ENCODE results near the gene PTTG2.

DNA sequence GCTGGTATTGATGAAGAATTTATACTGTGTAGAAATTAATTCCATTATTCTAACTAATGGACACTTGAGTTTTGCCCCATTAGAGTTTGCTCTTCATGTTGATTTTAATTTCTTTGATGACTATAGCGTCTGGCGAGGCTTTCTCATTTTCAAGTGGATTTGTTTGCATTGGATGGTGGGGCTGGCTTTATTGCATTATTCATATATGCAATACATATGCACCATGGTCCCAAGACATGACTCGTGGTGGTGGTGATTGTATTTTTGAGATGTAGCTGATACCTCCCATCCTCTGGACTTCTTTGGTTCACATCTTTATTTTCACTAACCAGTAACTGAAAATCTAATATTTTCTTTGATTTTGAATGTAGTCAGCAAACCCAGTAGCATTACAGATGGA is 39.8 kb downstream of the PTTG2 start:
- TF ChIP-seq CTCF (IDR thresholded peaks at IDR 0.05) (no peak), POLR2A (IDR thresholded peaks at IDR 0.05) (no peak)

All from uterus (tissue), 2 donors.